Embryonic facial prominence (tissue), 1 donor: ENCODE data around the gene CACNA1G.

Experiments used
- DNase-seq: peaks from one replicate; pipeline ENCODE4 v3.0.0-alpha.2; 2016; ENCODE audit errors: extremely low spot score

The CACNA1G gene

GRCh38 chr17:50672831-50673551 is 112.5 kb downstream of the CACNA1G start:
- no peak for DNase-seq

GRCh38 chr17:50675190-50675589 is 114.7 kb downstream of the CACNA1G start:
- no peak for DNase-seq

GRCh38 chr17:50675627-50676026 is 115.1 kb downstream of the CACNA1G start:
- no peak for DNase-seq

GRCh38 chr17:50676065-50676975 is 115.8 kb downstream of the CACNA1G start:
- DNase-seq = no peak
